Thoracic aorta (tissue), 2 donors: ENCODE results near the gene CTNNBIP1. TPM values are rescaled to one million over a fixed set of nuclear protein-coding genes. Genes with fewer than 3 reads are reported as not detected.
"Not testable (repeated sequence)": the region's sequence is repeated elsewhere in the genome, so short reads cannot be mapped to it uniquely, and the experiment has no call there.

Source experiments
- ATAC-seq: fragments of 150-250 bp; one replicate; pipeline ENCODE4 v1.8.0; 2017; ENCODE audit warnings: low read depth; ENCODE audit not compliant: insufficient number of reproducible peaks, low FRiP score
- DNase-seq: peaks from one replicate; pipeline ENCODE4 v3.0.0-alpha.2; 2020; ENCODE audit warnings: low spot score
- H3K27ac ChIP-seq, 2 donors: fragments of 200-600 bp; sonication (generic); 1 replicate in 1 of 2; 2 replicates in 1 of 2; pipeline ENCODE4 v1.5.1; 2016; ENCODE audit warnings: mild to moderate bottlenecking in 2 of 2, moderate library complexity in 2 of 2
- H3K27me3 ChIP-seq: fragments of 200-600 bp; sonication (generic); replicated peaks from 2 replicates; pipeline ENCODE4 v1.6.0; 2016; ENCODE audit warnings: mild to moderate bottlenecking; ENCODE audit not compliant: insufficient read depth
- H3K36me3 ChIP-seq: fragments of 200-600 bp; sonication (generic); one replicate; pipeline ENCODE4 v1.5.1; 2016
- H3K4me1 ChIP-seq, 2 donors: fragments of 200-600 bp; sonication (generic); 1 replicate in 1 of 2; 2 replicates in 1 of 2; pipeline versions ENCODE4 v1.5.1 to v1.6.0; 2016; ENCODE audit warnings: low read depth in 2 of 2, mild to moderate bottlenecking in 1 of 2; ENCODE audit not compliant: control insufficient read depth in 1 of 2
- H3K4me3 ChIP-seq: fragments of 200-600 bp; sonication (generic); 2 replicates; pipeline ENCODE4 v1.5.1; 2016; ENCODE audit warnings: mild to moderate bottlenecking
- H3K9me3 ChIP-seq: fragments of 200-600 bp; sonication (generic); 2 replicates; pipeline ENCODE4 v1.5.1; 2016
- total RNA-seq, 2 donors: library from RNA; depleted of rRNA; stranded (reverse); fragments of >200 nt; gene quantifications; one replicate each; pipeline versions ENCODE4 v1.1.0 to v1.2.3, GENCODE V29; 2016
- TF ChIP-seq, protein P1 (sequence below): fragments of 200-600 bp; sonication (generic); IDR thresholded peaks from one replicate; pipeline ENCODE4 v1.5.1; 2019; ENCODE audit warnings: antibody characterized with exemption

Gene CTNNBIP1
- total RNA-seq, 2 donors from 2014 or later = 13.4 to 22.3 TPM

GRCh38 chr1:9808459-9808858, 101.6 kb downstream of the CTNNBIP1 start:
- ATAC-seq (no peak), DNase-seq (no peak)
- no peak overlapping the region for H3K27ac ChIP-seq
- TF ChIP-seq, protein P1, sequence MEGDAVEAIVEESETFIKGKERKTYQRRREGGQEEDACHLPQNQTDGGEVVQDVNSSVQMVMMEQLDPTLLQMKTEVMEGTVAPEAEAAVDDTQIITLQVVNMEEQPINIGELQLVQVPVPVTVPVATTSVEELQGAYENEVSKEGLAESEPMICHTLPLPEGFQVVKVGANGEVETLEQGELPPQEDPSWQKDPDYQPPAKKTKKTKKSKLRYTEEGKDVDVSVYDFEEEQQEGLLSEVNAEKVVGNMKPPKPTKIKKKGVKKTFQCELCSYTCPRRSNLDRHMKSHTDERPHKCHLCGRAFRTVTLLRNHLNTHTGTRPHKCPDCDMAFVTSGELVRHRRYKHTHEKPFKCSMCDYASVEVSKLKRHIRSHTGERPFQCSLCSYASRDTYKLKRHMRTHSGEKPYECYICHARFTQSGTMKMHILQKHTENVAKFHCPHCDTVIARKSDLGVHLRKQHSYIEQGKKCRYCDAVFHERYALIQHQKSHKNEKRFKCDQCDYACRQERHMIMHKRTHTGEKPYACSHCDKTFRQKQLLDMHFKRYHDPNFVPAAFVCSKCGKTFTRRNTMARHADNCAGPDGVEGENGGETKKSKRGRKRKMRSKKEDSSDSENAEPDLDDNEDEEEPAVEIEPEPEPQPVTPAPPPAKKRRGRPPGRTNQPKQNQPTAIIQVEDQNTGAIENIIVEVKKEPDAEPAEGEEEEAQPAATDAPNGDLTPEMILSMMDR = no peak
- no peaks in the 10 kb centered on the region for H3K36me3 ChIP-seq
- no peak overlapping the region for H3K4me3 ChIP-seq
- H3K4me1 ChIP-seq = peaks cover 0 to 18% of the 10 kb centered on the region in 2 donors
- no peaks in the 10 kb centered on the region for H3K27me3 ChIP-seq
- H3K9me3 ChIP-seq = no peaks in the 10 kb centered on the region

GRCh38 chr1:9807541-9807940, 102.5 kb downstream of the CTNNBIP1 start:
- no peak for DNase-seq
- TF ChIP-seq, protein P1 = no peak

GRCh38 chr1:9805972-9806371, 104.1 kb downstream of the CTNNBIP1 start:
- not testable (repeated sequence) for H3K36me3 ChIP-seq, H3K9me3 ChIP-seq, H3K27ac ChIP-seq, ATAC-seq, DNase-seq, H3K4me3 ChIP-seq, H3K27me3 ChIP-seq
- peaks cover 0 to 18% of the 10 kb centered on the region in 2 donors for H3K4me1 ChIP-seq

More at GRCh38 chr1:9807541-9807940, 102.5 kb downstream of the CTNNBIP1 start:
- no peaks in the 10 kb centered on the region for H3K9me3 ChIP-seq
- H3K36me3 ChIP-seq = no peaks in the 10 kb centered on the region
- H3K27me3 ChIP-seq = no peaks in the 10 kb centered on the region
- no peak overlapping the region for H3K27ac ChIP-seq
- peaks cover 0 to 18% of the 10 kb centered on the region in 2 donors for H3K4me1 ChIP-seq
- H3K4me3 ChIP-seq = no peak overlapping the region
- ATAC-seq = no peak

GRCh38 chr1:9805006-9805508, 105.0 kb downstream of the CTNNBIP1 start:
- no peaks in the 10 kb centered on the region for H3K36me3 ChIP-seq
- peaks cover 0 to 18% of the 10 kb centered on the region in 2 donors for H3K4me1 ChIP-seq
- H3K27me3 ChIP-seq = no peaks in the 10 kb centered on the region
- TF ChIP-seq, protein P1 = no peak
- ATAC-seq = no peak
- no peak overlapping the region for H3K27ac ChIP-seq
- no peaks in the 10 kb centered on the region for H3K9me3 ChIP-seq
- DNase-seq = no peak
- H3K4me3 ChIP-seq = no peak overlapping the region

GRCh38 chr1:9803003-9803918, 106.8 kb downstream of the CTNNBIP1 start:
- not testable (repeated sequence) for H3K9me3 ChIP-seq, H3K27ac ChIP-seq, ATAC-seq, DNase-seq, H3K27me3 ChIP-seq, H3K4me3 ChIP-seq, H3K36me3 ChIP-seq
- H3K4me1 ChIP-seq = peaks cover 9 to 14% of the 10 kb centered on the region in 2 donors

- Histone ChIP-seq H3K4me3 (no peak overlapping the region), H3K9me3 (no peaks in the 10 kb centered on the region), H3K4me1 (peaks cover 16 to 26% of the 10 kb centered on the region in 2 donors), H3K27me3 (no peaks in the 10 kb centered on the region), H3K36me3 (no peaks in the 10 kb centered on the region), H3K27ac (no peak overlapping the region)
- ATAC-seq (no peak), DNase-seq (no peak)
- TF ChIP-seq, protein P1 = no peak
Measured at GRCh38 chr1:9801909-9802308, 108.2 kb downstream of the CTNNBIP1 start.
